Neural progenitor cell (in vitro differentiated cells): ENCODE measurements around the gene TMEM126A.

ENCODE experiments used
- CTCF ChIP-seq: fragments of 200-600 bp; sonication (generic); IDR thresholded peaks from 2 replicates; pipeline ENCODE4 v1.5.1; 2017; ENCODE audit warnings: antibody characterized with exemption, mild to moderate bottlenecking
- EZH2 ChIP-seq: fragments of 200-600 bp; sonication (generic); IDR thresholded peaks from 2 replicates; pipeline ENCODE4 v1.6.1; 2017; ENCODE audit warnings: antibody characterized with exemption, mild to moderate bottlenecking, moderate library complexity

GRCh38 chr11:85665733-85666132 lies 18.0 kb downstream of the TMEM126A start:
- TF ChIP-seq CTCF (no peak), EZH2 (no peak)
